Measurements from ENCODE around the gene MYL7. TPM values are rescaled to one million over a fixed set of nuclear protein-coding genes. Genes with fewer than 3 reads are reported as not detected.

The MYL7 gene
- total and polyA plus RNA-seq, 2 of the 4 experiments (the other 2 are of a cell fraction): 0.24 TPM; not detected in 1

DNA sequence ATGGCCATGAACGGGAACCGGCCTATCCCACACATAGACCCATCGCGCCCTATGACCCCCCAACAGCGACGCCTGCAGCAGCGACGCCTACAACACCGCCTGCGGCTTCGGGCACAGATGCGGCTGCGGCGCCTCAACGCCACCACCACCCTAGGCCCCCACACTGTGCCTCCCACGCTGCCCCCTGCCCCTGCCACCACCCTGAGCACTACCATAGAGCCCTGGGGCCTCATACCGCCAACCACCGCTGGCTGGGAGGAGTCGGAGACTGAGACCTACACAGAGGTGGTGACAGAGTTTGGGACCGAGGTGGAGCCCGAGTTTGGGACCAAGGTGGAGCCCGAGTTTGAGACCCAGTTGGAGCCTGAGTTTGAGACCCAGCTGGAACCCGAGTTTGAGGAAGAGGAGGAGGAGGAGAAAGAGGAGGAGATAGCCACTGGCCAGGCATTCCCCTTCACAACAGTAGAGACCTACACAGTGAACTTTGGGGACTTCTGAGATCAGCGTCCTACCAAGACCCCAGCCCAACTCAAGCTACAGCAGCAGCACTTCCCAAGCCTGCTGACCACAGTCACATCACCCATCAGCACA, 27.3 kb downstream of the MYL7 start:
- no peak overlapping the region for H4K91ac ChIP-seq (ENCODE audit: insufficient read depth, low read depth, low read length)
- ATAC-seq (ENCODE audit: low read depth) (no peak), DNase-seq (no peak)
- no TSS peak for BruUV-seq (replicated peaks)
- ChIA-PET CTCF (no interaction called here), POLR2A (ENCODE audit: unreplicated experiment) (no interaction called here)
- no peaks in the 10 kb centered on the region; the same call in 1 of the 2 replicates for H4K20me1 ChIP-seq (ENCODE audit: insufficient read depth, low read length)
- TF ChIP-seq MXI1 (IDR thresholded peaks at IDR 0.05; ENCODE audit: borderline replicate concordance, low read depth, low read length) (no peak), RFX5 (IDR thresholded peaks at IDR 0.05; ENCODE audit: low read depth, low read length) (no peak), POLR2A (IDR thresholded peaks at IDR 0.05; ENCODE audit: low read depth, low read length) (no peak), BHLHE40 (IDR thresholded peaks at IDR 0.05; ENCODE audit: low read depth, low read length) (no peak), RCOR1 (IDR thresholded peaks at IDR 0.05; ENCODE audit: insufficient replicate concordance, low read length) (no peak), SMC3 (IDR thresholded peaks at IDR 0.05; ENCODE audit: low read depth, low read length) (no peak), CHD1 (IDR thresholded peaks at IDR 0.05; ENCODE audit: low read depth, low read length) (no peak), MAFK (IDR thresholded peaks at IDR 0.05; ENCODE audit: low read depth, low read length) (no peak), CTCF (conservative IDR thresholded peaks at IDR 0.05; ENCODE audit: low read depth, low read length) (no peak)
- TF ChIP-seq, protein P1, sequence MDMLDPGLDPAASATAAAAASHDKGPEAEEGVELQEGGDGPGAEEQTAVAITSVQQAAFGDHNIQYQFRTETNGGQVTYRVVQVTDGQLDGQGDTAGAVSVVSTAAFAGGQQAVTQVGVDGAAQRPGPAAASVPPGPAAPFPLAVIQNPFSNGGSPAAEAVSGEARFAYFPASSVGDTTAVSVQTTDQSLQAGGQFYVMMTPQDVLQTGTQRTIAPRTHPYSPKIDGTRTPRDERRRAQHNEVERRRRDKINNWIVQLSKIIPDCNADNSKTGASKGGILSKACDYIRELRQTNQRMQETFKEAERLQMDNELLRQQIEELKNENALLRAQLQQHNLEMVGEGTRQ (IDR thresholded peaks at IDR 0.05; ENCODE audit: low read depth, low read length): no peak
- H3K56ac ChIP-seq (ENCODE audit: extremely low read depth, insufficient read depth, low read length): no peak overlapping the region
- H2BK5ac ChIP-seq (ENCODE audit: low read depth, low read length, poor library complexity, severe bottlenecking): no peak overlapping the region
- H2AK5ac ChIP-seq (ENCODE audit: low read depth, low read length): no peak overlapping the region
- 90% methylated on average over 14 of the region's 24 CpGs; no CpG with 5 or more reads in 1 of the 2 experiments for WGBS, 2 experiments (ENCODE audit: extremely low coverage in 2 of 2, insufficient read length in 1 of 2)
- H2BK20ac ChIP-seq (ENCODE audit: low read depth, low read length): no peak overlapping the region
- peaks cover 0 to 8% of the 10 kb centered on the region in 2 experiments; a peak in 2 of 4 replicates for H3K79me1 ChIP-seq (ENCODE audit: low read depth in 1 of 2, low read length in 2 of 2)
- dilution Hi-C loops (cut with HindIII; ENCODE audit: low sequenced_read_pairs, unreplicated experiment): no loop called here
- no peak overlapping the region for H3K4me3 ChIP-seq (ENCODE audit: insufficient read depth, low read depth, low read length)
- no peaks in the 10 kb centered on the region for H3K9me3 ChIP-seq (ENCODE audit: control insufficient read depth, insufficient read depth, low read length)
- H2BK120ac ChIP-seq (ENCODE audit: low read depth, low read length): no peak overlapping the region
- in situ Hi-C loops (cut with MboI; ENCODE audit: low sequenced_read_pairs): no loop called here
- H3K27ac ChIP-seq (ENCODE audit: insufficient read depth, low read length): no peak overlapping the region
- no peak overlapping the region for H3K4me2 ChIP-seq (ENCODE audit: low read depth, low read length)
- H3K14ac ChIP-seq (replicated peaks; ENCODE audit: low read depth, low read length): no peak overlapping the region
- no peaks in the 10 kb centered on the region for H3K9me1 ChIP-seq (ENCODE audit: insufficient read depth, low read length)
- H4K5ac ChIP-seq (ENCODE audit: low read depth, low read length): no peak overlapping the region
- H3K18ac ChIP-seq (ENCODE audit: low read depth, low read length): no peak overlapping the region
- H2AK9ac ChIP-seq (replicated peaks; ENCODE audit: low read depth, low read length, poor library complexity): no peak overlapping the region
- no peak overlapping the region for H2AFZ ChIP-seq (replicated peaks; ENCODE audit: low read length, poor library complexity)
- no peak overlapping the region for H4K8ac ChIP-seq (ENCODE audit: low read depth in 2 of 2, low read length in 2 of 2)
- no peak overlapping the region for H2BK15ac ChIP-seq (ENCODE audit: low read depth, low read length)
- intact Hi-C loops (cut with micrococcal nuclease): no loop called here
- H3K36me3 ChIP-seq (ENCODE audit: control insufficient read depth, insufficient read depth, low read length): peaks cover 29% of the 10 kb centered on the region
- no peak overlapping the region for H3K23ac ChIP-seq (ENCODE audit: low read depth, low read length)
- H3K4ac ChIP-seq (ENCODE audit: low read depth, low read length): no peak overlapping the region
- no peaks in the 10 kb centered on the region for H3K4me1 ChIP-seq (ENCODE audit: control insufficient read depth, insufficient read depth, low read length)
- H3K27me3 ChIP-seq (ENCODE audit: control insufficient read depth, insufficient read depth, low read length): no peaks in the 10 kb centered on the region
- no peak overlapping the region for H3K9ac ChIP-seq (ENCODE audit: low read depth, low read length)
